ENCODE measurements around the gene MFN2.

Gene MFN2

GRCh38 chr1:11960715-11961114 is 19.5 kb upstream of the MFN2 start:
- DNase-seq: no peak

- DNase-seq: no peak
Measured at GRCh38 chr1:11961230-11961629, 19.0 kb upstream of the MFN2 start.

GRCh38 chr1:11963622-11964021 is 16.6 kb upstream of the MFN2 start:
- no peak for DNase-seq

- DNase-seq: no peak
Measured at GRCh38 chr1:11964656-11965055, 15.6 kb upstream of the MFN2 start.

- no peak for DNase-seq
Measured at GRCh38 chr1:11967028-11967547, 13.2 kb upstream of the MFN2 start.

GRCh38 chr1:11970441-11971185 is 9.6 kb upstream of the MFN2 start:
- no peak for DNase-seq

- DNase-seq: no peak
Measured at GRCh38 chr1:11977625-11978024, 2.6 kb upstream of the MFN2 start.

GRCh38 chr1:11978301-11978700 is 1.9 kb upstream of the MFN2 start:
- no peak for DNase-seq

- DNase-seq: no peak
Measured at GRCh38 chr1:11979028-11979850, 1.0 kb upstream of the MFN2 start.

- DNase-seq: no peak
Measured at GRCh38 chr1:11980676-11980972, 380 bp downstream of the MFN2 start.

- no peak for DNase-seq
Measured at GRCh38 chr1:11981378-11982009, 1.2 kb downstream of the MFN2 start.

- DNase-seq: no peak
Measured at GRCh38 chr1:11982010-11982392, 1.8 kb downstream of the MFN2 start.

- no peak for DNase-seq
Measured at GRCh38 chr1:11984121-11984520, 3.9 kb downstream of the MFN2 start.

GRCh38 chr1:11984576-11984975 is 4.3 kb downstream of the MFN2 start:
- no peak for DNase-seq

- no peak for DNase-seq
Measured at GRCh38 chr1:11985171-11985570, 4.9 kb downstream of the MFN2 start.

- DNase-seq: no peak
Measured at GRCh38 chr1:11985851-11986250, 5.6 kb downstream of the MFN2 start.

- no peak for DNase-seq
Measured at GRCh38 chr1:11989669-11990068, 9.4 kb downstream of the MFN2 start.

- DNase-seq: no peak
Measured at GRCh38 chr1:11990303-11991032, 10.2 kb downstream of the MFN2 start.

GRCh38 chr1:11991969-11992676 is 11.9 kb downstream of the MFN2 start:
- no peak for DNase-seq

GRCh38 chr1:11997081-11997850 is 17.0 kb downstream of the MFN2 start:
- no peak for DNase-seq

- DNase-seq: no peak
Measured at GRCh38 chr1:11998636-11999035, 18.4 kb downstream of the MFN2 start.

- no peak for DNase-seq
Measured at GRCh38 chr1:11999236-11999635, 19.0 kb downstream of the MFN2 start.
